Measurements from ENCODE around the gene GALNT18.

The GALNT18 gene

GRCh38 chr11:11563200-11563975 is 58.4 kb downstream of the GALNT18 start:
- FAIRE-seq = no peak

DNA sequence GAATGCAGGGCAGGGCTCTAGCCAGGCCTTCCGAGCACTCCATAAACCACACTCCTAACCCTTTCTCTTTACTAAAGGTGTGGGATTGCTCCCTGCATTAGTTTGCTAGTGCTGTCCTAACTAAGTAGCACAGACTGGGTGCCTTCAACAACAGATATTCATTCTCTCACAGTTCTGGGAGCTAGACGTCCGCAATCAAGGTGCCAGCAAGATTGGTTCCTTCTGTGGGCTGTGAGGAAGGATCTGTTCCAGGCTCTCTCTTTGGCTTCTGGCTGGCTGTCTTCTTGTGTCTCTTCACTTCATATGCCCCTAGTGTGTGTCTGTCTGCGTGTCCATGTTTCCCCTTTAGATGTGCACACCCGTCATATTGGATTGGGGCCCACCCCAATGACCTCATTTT is 59.8 kb downstream of the GALNT18 start:
- FAIRE-seq = no peak

- no peak for FAIRE-seq
Observed at GRCh38 chr11:11558826-11559225, 63.0 kb downstream of the GALNT18 start.

DNA sequence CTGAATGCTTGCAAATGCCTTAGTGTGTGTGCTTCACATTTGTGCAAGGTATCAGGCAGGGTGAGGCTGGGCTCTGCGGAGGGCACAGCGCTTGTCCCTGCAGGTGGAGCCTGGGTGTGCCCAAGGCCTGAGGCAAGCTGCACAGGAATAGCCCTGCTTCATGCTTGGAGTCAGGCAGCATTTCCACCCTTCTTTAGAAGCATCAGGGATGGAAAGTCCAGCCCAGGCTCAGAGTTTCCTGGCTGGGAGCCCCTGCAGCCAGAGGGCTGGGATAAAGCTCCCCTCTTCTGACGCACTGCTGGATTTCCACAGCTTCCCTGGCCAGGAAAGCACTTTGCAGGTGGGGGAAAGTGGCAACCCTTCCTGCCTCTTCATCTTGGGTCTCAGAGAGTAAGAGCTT is 63.4 kb downstream of the GALNT18 start:
- FAIRE-seq = no peak

DNA sequence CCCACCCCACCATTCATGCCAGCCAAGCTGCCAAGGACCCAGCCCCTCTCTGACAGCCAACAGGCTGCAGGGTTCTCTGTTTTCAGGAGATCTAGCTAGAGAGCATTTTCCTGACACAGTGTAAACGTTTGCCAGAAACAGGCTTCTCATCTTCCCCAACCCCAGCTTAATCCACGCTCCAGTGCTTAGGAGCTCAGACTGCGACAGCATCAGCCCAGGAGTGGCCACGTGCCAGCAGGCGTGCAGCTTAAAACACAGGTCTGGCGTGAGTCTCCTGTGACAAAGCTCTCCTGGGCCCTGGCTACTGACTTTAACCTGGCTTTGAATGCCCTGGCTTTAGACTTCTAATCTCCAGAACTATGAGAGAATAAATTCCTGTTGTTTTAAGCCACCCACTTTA is 66.6 kb downstream of the GALNT18 start:
- peak; percentile 5 for FAIRE-seq

DNA sequence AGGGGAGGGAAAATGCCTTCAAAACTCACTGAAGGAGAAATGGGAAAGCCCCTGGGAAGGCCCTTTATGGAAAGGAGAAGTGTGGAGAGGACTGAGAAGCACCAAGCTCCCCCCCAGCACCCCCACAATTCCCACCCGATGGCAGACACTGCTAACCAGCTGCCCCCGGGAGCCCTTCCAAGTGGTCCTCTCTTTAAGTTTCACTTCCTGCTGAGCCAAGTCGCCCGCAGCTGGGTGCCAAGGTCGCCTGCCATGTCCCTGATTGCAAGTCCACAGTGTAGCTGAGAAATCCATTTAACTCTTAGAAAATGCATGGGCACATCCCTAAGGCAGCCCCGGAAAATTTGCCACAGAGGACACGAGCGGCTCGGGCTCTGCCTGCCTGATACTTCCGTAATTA is 68.2 kb downstream of the GALNT18 start:
- no peak for FAIRE-seq

- FAIRE-seq = no peak
Observed at GRCh38 chr11:11552529-11553087, 69.2 kb downstream of the GALNT18 start.

DNA sequence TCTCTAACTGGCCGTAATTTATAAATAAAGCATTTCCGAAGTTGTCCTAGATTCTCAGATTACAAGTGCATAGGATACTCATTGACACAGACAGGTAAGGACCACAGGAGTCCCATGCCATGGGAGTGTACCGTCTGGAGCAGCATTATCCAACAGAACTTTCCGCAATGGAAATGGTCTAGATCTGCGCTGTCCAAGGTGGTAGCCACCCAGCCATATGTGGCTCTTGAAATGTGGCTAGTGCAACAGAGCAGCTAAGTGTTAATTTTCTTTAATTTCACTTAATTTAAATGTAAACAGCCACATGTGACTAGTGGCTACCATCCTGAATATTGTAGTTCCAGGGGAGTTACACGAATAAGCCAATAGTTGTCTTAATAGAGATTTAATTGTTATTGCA is 71.3 kb downstream of the GALNT18 start:
- no peak for FAIRE-seq

GRCh38 chr11:11545285-11546275 is 76.2 kb downstream of the GALNT18 start:
- no peak for FAIRE-seq

DNA sequence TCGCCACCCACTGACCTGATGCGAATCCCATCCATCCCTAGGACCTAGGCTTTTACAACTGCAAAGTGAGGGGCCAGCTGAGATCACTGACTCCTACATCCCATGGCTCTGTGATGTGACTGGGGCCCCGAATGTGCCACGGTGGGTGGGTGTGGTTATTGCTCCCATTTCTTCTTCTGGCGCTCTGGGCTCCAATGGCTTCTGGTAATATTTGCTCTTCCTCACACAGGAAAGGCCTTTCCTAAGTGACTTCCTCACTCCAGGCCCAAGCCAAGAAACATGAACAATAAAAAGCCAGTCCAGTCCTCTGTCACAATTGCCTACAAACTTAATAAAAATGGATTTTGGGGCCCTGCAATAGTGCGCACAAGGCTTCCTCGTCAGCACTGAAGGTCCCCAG is 78.1 kb downstream of the GALNT18 start:
- no peak for FAIRE-seq

GRCh38 chr11:11540157-11540556 is 81.6 kb downstream of the GALNT18 start:
- no peak for FAIRE-seq

- no peak for FAIRE-seq
Observed at GRCh38 chr11:11538277-11538960, 83.4 kb downstream of the GALNT18 start.

GRCh38 chr11:11537871-11538270 is 83.9 kb downstream of the GALNT18 start:
- FAIRE-seq = no peak

DNA sequence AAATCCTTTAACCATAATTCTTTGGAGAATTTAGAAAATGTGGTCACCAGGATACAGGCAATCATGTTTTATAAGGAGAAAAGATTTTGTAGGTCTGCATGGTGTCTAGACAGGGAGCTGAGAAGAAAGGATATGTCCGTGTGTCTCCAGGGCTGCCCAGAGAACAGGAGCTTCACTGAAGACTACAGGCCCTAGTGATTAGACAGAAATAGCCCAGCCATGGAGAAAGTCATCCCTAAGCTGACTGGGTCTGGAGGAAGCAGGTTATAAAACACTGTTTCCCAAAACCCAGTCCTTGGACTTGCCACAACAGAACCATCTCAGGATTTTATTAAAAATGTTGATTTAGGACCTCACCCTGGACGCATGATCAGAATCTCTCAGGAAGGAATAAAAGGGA is 84.4 kb downstream of the GALNT18 start:
- no peak for FAIRE-seq

GRCh38 chr11:11536650-11537049 is 85.2 kb downstream of the GALNT18 start:
- no peak for FAIRE-seq

- FAIRE-seq = no peak
Observed at GRCh38 chr11:11535611-11536010, 86.2 kb downstream of the GALNT18 start.

DNA sequence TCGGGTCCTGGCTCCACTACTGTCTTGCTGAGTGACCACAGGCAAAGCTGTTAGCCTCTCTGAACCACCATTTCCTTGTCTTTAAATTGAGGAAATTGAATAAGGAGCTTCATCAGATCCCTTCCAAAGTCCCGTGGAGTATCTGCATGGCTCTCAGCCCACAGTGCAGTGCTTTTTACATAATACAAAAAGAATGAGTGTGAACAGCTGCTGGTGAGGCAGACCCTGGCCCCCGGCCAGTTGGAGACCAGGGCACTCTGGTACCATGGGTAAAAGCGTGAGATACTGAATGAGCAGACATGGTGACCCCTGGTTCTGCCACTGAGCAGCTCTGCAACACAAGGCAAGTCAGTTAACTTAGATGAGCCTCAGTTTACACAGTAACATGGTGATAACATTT is 86.8 kb downstream of the GALNT18 start:
- no peak for FAIRE-seq

DNA sequence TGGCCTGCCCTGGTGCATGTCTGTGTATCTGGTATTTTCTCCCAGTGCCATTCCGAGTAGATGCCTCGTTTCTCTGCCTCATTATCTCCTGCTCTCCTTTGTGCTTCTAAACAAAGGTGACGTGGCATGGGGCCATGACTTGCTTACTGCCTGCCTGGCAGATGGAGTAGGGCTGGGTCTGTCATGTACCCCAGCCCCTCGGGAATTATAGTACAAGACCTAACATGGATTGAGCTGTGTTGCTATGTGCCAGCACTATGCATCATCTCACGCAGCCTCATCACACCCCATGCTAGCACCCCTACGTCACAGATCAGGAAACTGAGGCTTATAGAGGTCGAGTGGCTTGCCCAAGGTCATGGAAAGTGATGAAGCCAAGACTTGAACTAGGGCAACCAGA is 88.1 kb downstream of the GALNT18 start:
- no peak for FAIRE-seq

DNA sequence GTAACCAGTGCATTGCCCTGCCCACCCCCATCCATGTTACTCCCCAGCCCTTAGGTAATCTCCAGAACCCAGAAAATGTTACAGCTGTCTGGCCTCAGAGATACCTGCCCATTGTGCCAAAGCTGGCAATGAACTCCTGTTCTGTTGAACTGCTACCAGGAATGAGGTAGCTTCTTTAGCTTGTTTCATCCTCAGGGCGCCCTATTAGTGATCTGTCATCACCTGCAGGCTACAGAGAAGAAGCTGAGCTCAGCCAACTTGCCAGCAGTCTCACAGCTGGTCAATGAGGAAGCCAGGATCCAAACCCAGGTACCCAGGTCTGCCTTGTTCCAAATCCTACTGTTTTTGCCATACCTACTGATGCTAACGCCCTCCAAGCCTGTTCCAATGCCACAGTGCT is 88.7 kb downstream of the GALNT18 start:
- FAIRE-seq = no peak

DNA sequence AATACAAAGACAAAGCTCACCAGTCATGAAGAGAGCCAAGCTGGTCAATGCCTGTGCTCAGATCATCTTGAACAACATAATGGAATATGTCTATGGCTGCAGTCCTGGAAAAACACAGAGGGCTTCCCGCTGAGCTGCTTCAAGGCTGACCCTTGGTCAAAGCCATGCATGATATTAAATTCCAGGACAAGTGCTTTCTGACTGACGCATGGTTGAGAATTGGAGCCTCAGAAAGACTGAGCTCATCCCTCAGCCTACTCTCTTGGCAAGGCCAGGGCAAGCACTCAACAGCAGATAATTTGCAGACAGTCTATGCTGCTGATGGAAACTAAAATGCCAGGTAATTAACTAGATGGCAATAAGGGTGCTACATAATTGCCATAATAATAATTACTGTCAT is 89.2 kb downstream of the GALNT18 start:
- FAIRE-seq = no peak

DNA sequence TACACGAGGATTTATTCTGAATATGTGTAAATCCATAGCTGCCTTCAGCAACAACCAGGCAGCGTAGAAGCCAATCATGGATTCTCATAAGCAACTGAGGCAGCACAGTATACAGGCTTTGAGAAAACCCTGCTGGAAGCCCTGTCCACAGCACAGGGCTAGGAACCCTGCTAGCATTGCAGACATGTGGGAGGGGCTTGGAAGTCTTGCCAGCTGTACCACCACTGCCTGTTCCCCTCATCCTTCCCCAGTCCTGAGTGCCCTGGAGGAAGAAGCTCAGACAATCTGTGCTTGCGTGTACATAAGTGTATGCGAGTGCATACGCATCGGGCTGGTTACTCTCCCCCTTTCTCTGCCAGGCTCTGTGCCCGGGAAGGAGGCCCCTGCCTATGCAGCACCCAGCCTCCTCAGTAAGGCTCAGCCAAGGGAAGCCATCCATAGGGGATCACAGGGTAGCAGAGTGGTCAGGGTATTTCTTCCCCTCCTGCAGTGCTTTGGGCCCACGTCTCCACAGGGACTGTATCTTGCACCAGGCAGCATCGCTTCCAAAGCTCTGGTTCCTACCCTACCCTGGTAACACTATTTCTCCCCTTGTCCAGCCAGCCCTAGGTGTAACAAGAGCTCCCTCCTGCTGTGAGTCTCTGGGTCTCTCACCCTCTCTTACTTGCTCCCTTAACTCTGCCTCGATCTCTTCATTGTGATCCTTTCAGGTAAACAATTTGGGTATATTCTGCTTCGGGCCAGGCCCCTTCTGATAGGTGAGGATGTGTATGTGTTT is 90.5 kb downstream of the GALNT18 start:
- no peak for FAIRE-seq

- FAIRE-seq = no peak
Observed at GRCh38 chr11:11528986-11529385, 92.8 kb downstream of the GALNT18 start.
